Endodermal cell (in vitro differentiated cells): ENCODE measurements around the gene RCSD1. TPM values are rescaled to one million over a fixed set of nuclear protein-coding genes. Genes with fewer than 3 reads are reported as not detected.
A peak's percentile ranks its signal among the peaks of the same experiment; 100 is the strongest.

ENCODE experiments used
- DNase-seq: peaks from one replicate; pipeline ENCODE4 v3.0.0-alpha.2; 2017
- H3K27ac ChIP-seq: 2 replicates; pipeline ENCODE4 v1.5.1; 2013; ENCODE audit warnings: mild to moderate bottlenecking, low read depth, low read length, moderate library complexity
- H3K27me3 ChIP-seq: 2 replicates; pipeline ENCODE4 v1.6.1; 2013; ENCODE audit warnings: mild to moderate bottlenecking, low read length, moderate library complexity; ENCODE audit not compliant: insufficient read depth, control insufficient read depth, poor library complexity, severe bottlenecking
- H3K36me3 ChIP-seq: 2 replicates; pipeline ENCODE4 v1.7.0; 2013; ENCODE audit warnings: mild to moderate bottlenecking, low read length, moderate library complexity; ENCODE audit not compliant: control insufficient read depth, insufficient read depth
- H3K4me1 ChIP-seq: one replicate; pipeline ENCODE4 v1.7.0; 2013; ENCODE audit warnings: low read length; ENCODE audit not compliant: control insufficient read depth, insufficient read depth
- H3K4me3 ChIP-seq: 2 replicates; pipeline ENCODE4 v1.5.1; 2013; ENCODE audit warnings: mild to moderate bottlenecking, low read length, moderate library complexity
- H3K9ac ChIP-seq: 2 replicates; pipeline ENCODE4 v1.6.1; 2013; ENCODE audit warnings: mild to moderate bottlenecking, low read length, moderate library complexity; ENCODE audit not compliant: poor library complexity, severe bottlenecking; ENCODE audit errors: extremely low read depth
- H3K9me3 ChIP-seq: 2 replicates; pipeline ENCODE4 v1.6.1; 2013; ENCODE audit warnings: mild to moderate bottlenecking, low read length, moderate library complexity; ENCODE audit not compliant: control insufficient read depth
- H3K27ac Mint-ChIP-seq: 2 replicates; pipeline ENCODE4 v1.8.0; 2020; ENCODE audit warnings: mixed read lengths
- H3K27me3 Mint-ChIP-seq: 2 replicates; pipeline ENCODE4 v1.8.0; 2021; ENCODE audit warnings: mild to moderate bottlenecking, mixed read lengths; ENCODE audit not compliant: insufficient read depth
- H3K36me3 Mint-ChIP-seq: 2 replicates; pipeline ENCODE4 v1.8.0; 2020; ENCODE audit warnings: low read depth, mixed read lengths
- H3K4me1 Mint-ChIP-seq: 2 replicates; pipeline ENCODE4 v1.8.0; 2020; ENCODE audit warnings: mixed read lengths
- H3K4me3 Mint-ChIP-seq: 2 replicates; pipeline ENCODE4 v1.8.0; 2020; ENCODE audit warnings: mild to moderate bottlenecking, moderate library complexity, mixed read lengths
- H3K9me3 Mint-ChIP-seq: 2 replicates; pipeline ENCODE4 v1.8.0; 2020; ENCODE audit warnings: mild to moderate bottlenecking, mixed read lengths
- CTCF ChIP-seq: fragments of 200-600 bp; sonication (generic); conservative IDR thresholded peaks from 2 replicates; pipeline ENCODE4 v1.5.0; 2021; ENCODE audit warnings: antibody characterized with exemption, mild to moderate bottlenecking
- WGBS, 2 experiments: methylation state at CpG; one replicate each; pipeline versions ENCODE4 v1.1.5 to v1.1.7; 2013; ENCODE audit warnings: missing lambda C conversion rate in 2 of 2, mixed read lengths in 1 of 2; ENCODE audit not compliant: insufficient coverage in 1 of 2, insufficient read length in 1 of 2; 5-methylcytosine and 5-hydroxymethylcytosine counted together
- total RNA-seq, 2 donors: library from RNA; stranded (reverse); fragmentation: NEBNext Ultra II Directional in 1 of 2; extraction: Animal tissue kit (Norgen Biotek cat#: 25700) in 1 of 2; gene quantifications; 2 replicates in 1 of 2; 3 replicates in 1 of 2; pipeline ENCODE4 v1.2.1, GENCODE V29; 2021

The RCSD1 gene
- total RNA-seq, 2 donors from 2014 or later: 0.11 to 0.29 TPM

DNA sequence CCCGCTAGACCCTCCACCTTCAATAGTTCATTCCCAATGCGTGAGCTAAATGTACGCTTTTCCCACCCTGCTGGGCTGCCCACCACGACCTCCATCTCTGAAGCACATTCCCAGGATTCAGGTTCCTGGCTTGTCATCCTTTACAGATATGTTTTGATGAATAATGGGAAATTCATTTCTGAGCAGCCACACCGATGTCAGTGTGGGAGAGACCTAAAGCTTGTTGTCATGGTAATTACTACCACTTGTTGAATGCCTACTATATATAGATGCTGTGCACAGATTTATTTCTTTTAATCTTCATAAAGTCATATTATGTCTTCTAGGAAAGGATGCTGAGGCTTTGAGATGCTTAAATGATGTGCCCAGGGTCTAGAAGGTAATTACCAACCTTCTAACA, 8.0 kb downstream of the RCSD1 start:
- no peak overlapping the region for H3K27ac ChIP-seq
- Mint-ChIP-seq H3K9me3 (no peaks in the 10 kb centered on the region), H3K4me3 (no peak overlapping the region), H3K27me3 (peaks cover 49% of the 10 kb centered on the region), H3K4me1 (peaks cover 6% of the 10 kb centered on the region), H3K36me3 (no peaks in the 10 kb centered on the region), H3K27ac (no peak overlapping the region)
- no peaks in the 10 kb centered on the region for H3K9me3 ChIP-seq
- H3K9ac ChIP-seq: no peak overlapping the region
- TF ChIP-seq CTCF: no peak
- DNase-seq: no peak
- no peak overlapping the region for H3K4me3 ChIP-seq
- peaks cover 29% of the 10 kb centered on the region for H3K27me3 ChIP-seq
- WGBS, 2 experiments: 78% methylated on average over 5 of the region's 5 CpGs; no CpG with 5 or more reads in 1 of the 2 experiments
- no peaks in the 10 kb centered on the region for H3K4me1 ChIP-seq
- no peaks in the 10 kb centered on the region for H3K36me3 ChIP-seq

- no peak overlapping the region for H3K4me3 Mint-ChIP-seq
- peaks cover 13% of the 10 kb centered on the region for H3K27me3 ChIP-seq
- peaks cover 18% of the 10 kb centered on the region for H3K4me1 Mint-ChIP-seq
- no peak overlapping the region for H3K27ac ChIP-seq
- no peaks in the 10 kb centered on the region for H3K9me3 ChIP-seq
- H3K9ac ChIP-seq: no peak overlapping the region
- H3K4me1 ChIP-seq: no peaks in the 10 kb centered on the region
- H3K36me3 ChIP-seq: no peaks in the 10 kb centered on the region
- 91 to 92% methylated on average over 7 to 8 of the region's 8 CpGs for WGBS, 2 experiments
- no peaks in the 10 kb centered on the region for H3K9me3 Mint-ChIP-seq
- TF ChIP-seq CTCF: no peak
- no peak for DNase-seq
- no peaks in the 10 kb centered on the region for H3K36me3 Mint-ChIP-seq
- H3K27ac Mint-ChIP-seq: no peak overlapping the region
- peaks cover 31% of the 10 kb centered on the region for H3K27me3 Mint-ChIP-seq
- H3K4me3 ChIP-seq: no peak overlapping the region
Measured at GRCh38 chr1:167640051-167640450, 10.0 kb downstream of the RCSD1 start.

- Mint-ChIP-seq H3K9me3 (no peaks in the 10 kb centered on the region), H3K4me3 (no peak overlapping the region), H3K4me1 (peaks cover 11% of the 10 kb centered on the region), H3K36me3 (no peaks in the 10 kb centered on the region), H3K27ac (no peak overlapping the region), H3K27me3 (peaks cover 13% of the 10 kb centered on the region)
- no peaks in the 10 kb centered on the region for H3K36me3 ChIP-seq
- H3K4me1 ChIP-seq: no peaks in the 10 kb centered on the region
- no peak overlapping the region for H3K27ac ChIP-seq
- no peak overlapping the region for H3K4me3 ChIP-seq
- H3K27me3 ChIP-seq: no peaks in the 10 kb centered on the region
- 67 to 86% methylated on average over 2 to 7 of the region's 7 CpGs for WGBS, 2 experiments
- no peaks in the 10 kb centered on the region for H3K9me3 ChIP-seq
- DNase-seq: peak; percentile 25
- H3K9ac ChIP-seq: no peak overlapping the region
- no peak for TF ChIP-seq CTCF
Measured at GRCh38 chr1:167641786-167642500, 11.9 kb downstream of the RCSD1 start.
